Eye (tissue), 1 donor: ENCODE data around the gene ZC3HAV1.
A peak's percentile ranks its signal among the peaks of the same experiment; 100 is the strongest.
"Not testable (repeated sequence)": the region's sequence is repeated elsewhere in the genome, so short reads cannot be mapped to it uniquely, and the experiment has no call there.

Experiments used
- DNase-seq: peaks from one replicate; pipeline ENCODE4 v3.0.0-alpha.2; 2015

ZC3HAV1 gene

GRCh38 chr7:139084709-139085108 is 24.8 kb downstream of the ZC3HAV1 start:
- DNase-seq, result no peak

GRCh38 chr7:139081584-139081983 is 27.9 kb downstream of the ZC3HAV1 start:
- no peak for DNase-seq

GRCh38 chr7:139080905-139081304 is 28.6 kb downstream of the ZC3HAV1 start:
- no peak for DNase-seq

GRCh38 chr7:139079861-139080260 is 29.7 kb downstream of the ZC3HAV1 start:
- no peak for DNase-seq

- no peak for DNase-seq
Observed at GRCh38 chr7:139078911-139079310, 30.6 kb downstream of the ZC3HAV1 start.

- DNase-seq, result no peak
Observed at GRCh38 chr7:139078399-139078798, 31.1 kb downstream of the ZC3HAV1 start.

- DNase-seq, result not testable (repeated sequence)
Observed at GRCh38 chr7:139077706-139078105, 31.8 kb downstream of the ZC3HAV1 start.

- DNase-seq, result peak; percentile 42
Observed at GRCh38 chr7:139075871-139076686, 33.4 kb downstream of the ZC3HAV1 start.

GRCh38 chr7:139075031-139075652 is 34.4 kb downstream of the ZC3HAV1 start:
- DNase-seq, result peak; percentile 93

- DNase-seq, result no peak
Observed at GRCh38 chr7:139072796-139073195, 36.7 kb downstream of the ZC3HAV1 start.

GRCh38 chr7:139071680-139072079 is 37.8 kb downstream of the ZC3HAV1 start:
- DNase-seq, result no peak

- DNase-seq, result no peak
Observed at GRCh38 chr7:139068544-139069399, 40.7 kb downstream of the ZC3HAV1 start.

- DNase-seq, result no peak
Observed at GRCh38 chr7:139066315-139066714, 43.2 kb downstream of the ZC3HAV1 start.

- DNase-seq, result no peak
Observed at GRCh38 chr7:139065323-139065722, 44.2 kb downstream of the ZC3HAV1 start.

GRCh38 chr7:139061416-139061815 is 48.1 kb downstream of the ZC3HAV1 start:
- DNase-seq, result no peak

- no peak for DNase-seq
Observed at GRCh38 chr7:139060695-139061237, 48.8 kb downstream of the ZC3HAV1 start.

- no peak for DNase-seq
Observed at GRCh38 chr7:139059905-139060304, 49.6 kb downstream of the ZC3HAV1 start.

GRCh38 chr7:139058943-139059342 is 50.6 kb downstream of the ZC3HAV1 start:
- DNase-seq, result peak; percentile 12

GRCh38 chr7:139055674-139056073 is 53.8 kb downstream of the ZC3HAV1 start:
- no peak for DNase-seq

- DNase-seq, result not testable (repeated sequence)
Observed at GRCh38 chr7:139054656-139055055, 54.9 kb downstream of the ZC3HAV1 start.

- no peak for DNase-seq
Observed at GRCh38 chr7:139054101-139054500, 55.4 kb downstream of the ZC3HAV1 start.

- no peak for DNase-seq
Observed at GRCh38 chr7:139051655-139052054, 57.9 kb downstream of the ZC3HAV1 start.

- DNase-seq, result no peak
Observed at GRCh38 chr7:139049936-139050335, 59.6 kb downstream of the ZC3HAV1 start.
